Activated naive CD8-positive, alpha-beta T cell (primary cell): Measurements from ENCODE around the gene NGF.

Experiments used
- H3K27ac Mint-ChIP-seq: one replicate; pipeline ENCODE4 v1.8.0; 2021; ENCODE audit warnings: mixed read lengths
- H3K27me3 Mint-ChIP-seq: one replicate; pipeline ENCODE4 v1.8.0; 2021; ENCODE audit warnings: mixed read lengths
- H3K36me3 Mint-ChIP-seq: one replicate; pipeline ENCODE4 v1.8.0; 2021; ENCODE audit warnings: mixed read lengths
- H3K4me1 Mint-ChIP-seq: one replicate; pipeline ENCODE4 v1.8.0; 2021; ENCODE audit warnings: low read depth, mixed read lengths
- H3K4me3 Mint-ChIP-seq: one replicate; pipeline ENCODE4 v1.8.0; 2021; ENCODE audit warnings: mild to moderate bottlenecking, mixed read lengths
- H3K9me3 Mint-ChIP-seq: one replicate; pipeline ENCODE4 v1.8.0; 2021; ENCODE audit warnings: low read depth, mixed read lengths

Gene NGF

GRCh38 chr1:115348636-115349035, 10.6 kb upstream of the NGF start:
- H3K27me3 Mint-ChIP-seq: peaks cover 8% of the 10 kb centered on the region
- no peak overlapping the region for H3K27ac Mint-ChIP-seq
- H3K36me3 Mint-ChIP-seq: no peaks in the 10 kb centered on the region
- no peak overlapping the region for H3K4me3 Mint-ChIP-seq
- H3K9me3 Mint-ChIP-seq: no peaks in the 10 kb centered on the region
- no peaks in the 10 kb centered on the region for H3K4me1 Mint-ChIP-seq

GRCh38 chr1:115347282-115347681, 9.2 kb upstream of the NGF start:
- Mint-ChIP-seq H3K36me3 (no peaks in the 10 kb centered on the region), H3K27me3 (peaks cover 5% of the 10 kb centered on the region), H3K4me1 (no peaks in the 10 kb centered on the region), H3K4me3 (no peak overlapping the region), H3K27ac (no peak overlapping the region), H3K9me3 (no peaks in the 10 kb centered on the region)

GRCh38 chr1:115343200-115343737, 5.2 kb upstream of the NGF start:
- Mint-ChIP-seq H3K27me3 (peaks cover 16% of the 10 kb centered on the region), H3K4me1 (no peaks in the 10 kb centered on the region), H3K9me3 (no peaks in the 10 kb centered on the region), H3K27ac (no peak overlapping the region), H3K4me3 (no peak overlapping the region), H3K36me3 (no peaks in the 10 kb centered on the region)

GRCh38 chr1:115341948-115342347, 3.9 kb upstream of the NGF start:
- Mint-ChIP-seq H3K9me3 (no peaks in the 10 kb centered on the region), H3K4me3 (no peak overlapping the region), H3K4me1 (no peaks in the 10 kb centered on the region), H3K27me3 (peaks cover 19% of the 10 kb centered on the region), H3K36me3 (no peaks in the 10 kb centered on the region), H3K27ac (no peak overlapping the region)

- Mint-ChIP-seq H3K4me3 (no peak overlapping the region), H3K4me1 (no peaks in the 10 kb centered on the region), H3K36me3 (no peaks in the 10 kb centered on the region), H3K9me3 (no peaks in the 10 kb centered on the region), H3K27me3 (peaks cover 21% of the 10 kb centered on the region), H3K27ac (no peak overlapping the region)
Observed at GRCh38 chr1:115340879-115341278, 2.8 kb upstream of the NGF start.

- H3K27me3 Mint-ChIP-seq: peaks cover 18% of the 10 kb centered on the region
- H3K9me3 Mint-ChIP-seq: no peaks in the 10 kb centered on the region
- H3K36me3 Mint-ChIP-seq: no peaks in the 10 kb centered on the region
- no peak overlapping the region for H3K4me3 Mint-ChIP-seq
- H3K27ac Mint-ChIP-seq: no peak overlapping the region
- no peaks in the 10 kb centered on the region for H3K4me1 Mint-ChIP-seq
Observed at GRCh38 chr1:115338457-115338820, 390 bp upstream of the NGF start.

- Mint-ChIP-seq H3K9me3 (no peaks in the 10 kb centered on the region), H3K27me3 (peaks cover 18% of the 10 kb centered on the region), H3K4me1 (no peaks in the 10 kb centered on the region), H3K4me3 (no peak overlapping the region), H3K36me3 (no peaks in the 10 kb centered on the region), H3K27ac (no peak overlapping the region)
Observed at GRCh38 chr1:115337276-115337632, 795 bp downstream of the NGF start.

- H3K27ac Mint-ChIP-seq: no peak overlapping the region
- no peaks in the 10 kb centered on the region for H3K9me3 Mint-ChIP-seq
- H3K36me3 Mint-ChIP-seq: no peaks in the 10 kb centered on the region
- H3K4me3 Mint-ChIP-seq: no peak overlapping the region
- no peaks in the 10 kb centered on the region for H3K4me1 Mint-ChIP-seq
- H3K27me3 Mint-ChIP-seq: peaks cover 18% of the 10 kb centered on the region
Observed at GRCh38 chr1:115336741-115337140, 1.3 kb downstream of the NGF start.

- H3K9me3 Mint-ChIP-seq: no peaks in the 10 kb centered on the region
- no peak overlapping the region for H3K27ac Mint-ChIP-seq
- H3K4me3 Mint-ChIP-seq: no peak overlapping the region
- H3K36me3 Mint-ChIP-seq: no peaks in the 10 kb centered on the region
- H3K4me1 Mint-ChIP-seq: no peaks in the 10 kb centered on the region
- peaks cover 6% of the 10 kb centered on the region for H3K27me3 Mint-ChIP-seq
Observed at GRCh38 chr1:115332813-115333608, 5.0 kb downstream of the NGF start.

GRCh38 chr1:115331558-115332331, 6.3 kb downstream of the NGF start:
- no peaks in the 10 kb centered on the region for H3K4me1 Mint-ChIP-seq
- no peak overlapping the region for H3K4me3 Mint-ChIP-seq
- peaks cover 3% of the 10 kb centered on the region for H3K27me3 Mint-ChIP-seq
- H3K36me3 Mint-ChIP-seq: no peaks in the 10 kb centered on the region
- H3K27ac Mint-ChIP-seq: no peak overlapping the region
- H3K9me3 Mint-ChIP-seq: no peaks in the 10 kb centered on the region

- H3K27ac Mint-ChIP-seq: no peak overlapping the region
- H3K9me3 Mint-ChIP-seq: no peaks in the 10 kb centered on the region
- no peaks in the 10 kb centered on the region for H3K36me3 Mint-ChIP-seq
- H3K4me1 Mint-ChIP-seq: no peaks in the 10 kb centered on the region
- H3K27me3 Mint-ChIP-seq: peaks cover 3% of the 10 kb centered on the region
- H3K4me3 Mint-ChIP-seq: no peak overlapping the region
Observed at GRCh38 chr1:115330480-115331013, 7.5 kb downstream of the NGF start.

GRCh38 chr1:115329965-115330364, 8.1 kb downstream of the NGF start:
- no peaks in the 10 kb centered on the region for H3K4me1 Mint-ChIP-seq
- H3K27ac Mint-ChIP-seq: no peak overlapping the region
- no peaks in the 10 kb centered on the region for H3K36me3 Mint-ChIP-seq
- H3K4me3 Mint-ChIP-seq: no peak overlapping the region
- H3K9me3 Mint-ChIP-seq: no peaks in the 10 kb centered on the region
- peaks cover 6% of the 10 kb centered on the region for H3K27me3 Mint-ChIP-seq

- no peaks in the 10 kb centered on the region for H3K9me3 Mint-ChIP-seq
- H3K4me1 Mint-ChIP-seq: no peaks in the 10 kb centered on the region
- no peak overlapping the region for H3K27ac Mint-ChIP-seq
- H3K27me3 Mint-ChIP-seq: peaks cover 9% of the 10 kb centered on the region
- no peaks in the 10 kb centered on the region for H3K36me3 Mint-ChIP-seq
- H3K4me3 Mint-ChIP-seq: no peak overlapping the region
Observed at GRCh38 chr1:115327270-115327669, 10.8 kb downstream of the NGF start.

GRCh38 chr1:115326419-115326818, 11.6 kb downstream of the NGF start:
- peaks cover 9% of the 10 kb centered on the region for H3K27me3 Mint-ChIP-seq
- H3K36me3 Mint-ChIP-seq: no peaks in the 10 kb centered on the region
- H3K27ac Mint-ChIP-seq: no peak overlapping the region
- no peaks in the 10 kb centered on the region for H3K9me3 Mint-ChIP-seq
- no peak overlapping the region for H3K4me3 Mint-ChIP-seq
- no peaks in the 10 kb centered on the region for H3K4me1 Mint-ChIP-seq

- Mint-ChIP-seq H3K9me3 (no peaks in the 10 kb centered on the region), H3K36me3 (no peaks in the 10 kb centered on the region), H3K4me1 (no peaks in the 10 kb centered on the region)
Observed at GRCh38 chr1:115325874-115326273, 12.2 kb downstream of the NGF start.

More at GRCh38 chr1:115325874-115326273, 12.2 kb downstream of the NGF start:
- H3K27ac Mint-ChIP-seq: no peak overlapping the region
- no peak overlapping the region for H3K4me3 Mint-ChIP-seq
- H3K27me3 Mint-ChIP-seq: peaks cover 9% of the 10 kb centered on the region
